Fibroblast of skin of left quadriceps (primary cell): Measurements from ENCODE around the gene MASP1.
"Not testable (repeated sequence)": the region's sequence is repeated elsewhere in the genome, so short reads cannot be mapped to it uniquely, and the experiment has no call there.

Experiments used
- DNase-seq, 2 experiments: peaks; one replicate each; pipeline ENCODE4 v3.0.0-alpha.2; 2013; ENCODE audit warnings: low read depth in 2 of 2

The MASP1 gene

DNA sequence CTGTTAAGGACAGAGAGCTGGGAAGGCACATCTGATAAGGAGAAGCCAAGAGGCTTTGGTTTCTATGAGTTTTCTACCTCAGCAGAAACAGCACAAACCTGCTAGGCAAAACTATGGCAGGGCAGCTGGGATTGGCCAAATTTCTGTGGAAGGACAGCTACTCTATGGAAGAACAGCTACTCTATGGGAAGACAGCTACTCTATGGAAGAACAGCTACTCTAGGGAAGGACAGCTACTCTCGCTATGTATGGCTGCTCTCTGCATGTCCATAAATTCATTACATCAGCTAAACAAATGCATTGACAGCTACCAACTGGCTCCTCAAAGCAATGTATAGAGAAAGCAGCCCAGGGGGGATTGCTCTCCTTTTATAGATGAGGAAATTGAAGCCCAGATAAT is 24.8 kb downstream of the MASP1 start:
- no peak for DNase-seq

DNA sequence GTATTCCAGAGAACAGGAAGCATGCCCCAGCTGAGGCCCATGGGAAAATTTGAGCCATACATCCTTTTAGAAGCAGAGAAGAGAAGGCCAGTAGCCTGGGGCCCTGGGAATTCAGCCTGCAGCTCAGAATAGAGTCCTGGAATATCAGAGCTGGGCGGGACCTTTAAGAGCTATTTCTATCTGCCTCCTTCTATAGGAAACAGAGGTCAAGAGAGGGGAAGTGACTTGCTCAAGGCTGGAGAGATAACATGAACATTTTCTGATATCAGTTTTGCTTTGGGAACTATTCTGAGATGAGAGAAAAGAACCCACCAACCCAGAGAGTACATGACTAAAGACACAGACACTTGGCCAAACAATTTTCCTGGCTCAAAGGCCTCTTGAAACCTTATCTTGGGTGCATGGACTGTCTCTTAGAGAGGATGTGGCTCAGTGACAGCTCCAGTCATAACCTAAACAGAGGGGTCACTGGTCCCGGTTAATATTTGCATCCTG is 26.0 kb downstream of the MASP1 start:
- no peak for DNase-seq

DNA sequence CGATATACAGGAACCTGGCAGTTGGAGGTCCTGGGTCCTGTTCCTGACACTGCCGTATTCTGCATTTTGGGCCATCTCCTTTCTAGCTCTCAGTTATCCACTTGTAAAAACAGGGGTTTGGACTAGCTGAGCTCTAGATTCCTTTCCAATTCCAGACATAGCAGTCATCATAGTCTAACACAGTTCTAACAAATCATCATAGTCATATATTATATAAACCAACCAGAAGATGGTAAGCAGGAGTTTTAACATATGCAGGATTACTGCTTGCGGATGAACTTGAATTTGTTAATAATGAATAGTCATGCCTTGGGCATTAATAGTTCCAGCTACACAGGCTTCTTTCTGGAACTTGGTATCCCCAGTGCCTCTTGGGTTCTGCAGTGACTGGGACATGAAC is 26.6 kb downstream of the MASP1 start:
- peak; percentile 44 to 52 for DNase-seq

DNA sequence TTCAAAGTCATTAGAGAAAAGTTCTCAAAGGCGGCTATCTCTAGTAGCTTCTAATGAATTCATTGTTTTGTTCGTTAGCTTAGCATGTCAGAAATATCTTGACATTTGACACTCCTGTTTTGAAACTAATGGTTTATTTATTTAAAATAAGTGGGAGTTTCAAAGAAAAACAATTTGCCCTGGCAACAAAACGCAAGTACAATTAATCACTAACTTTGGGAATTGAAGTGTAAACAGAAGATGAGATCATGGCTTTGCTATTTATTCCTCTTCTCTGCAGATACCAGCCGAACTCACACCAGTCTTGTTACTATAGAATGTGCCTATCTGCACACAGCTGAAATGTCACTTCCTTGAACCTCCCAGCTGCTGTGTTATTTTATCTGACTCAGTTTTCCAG is 27.5 kb downstream of the MASP1 start:
- DNase-seq, result peak; percentile 56 to 57

DNA sequence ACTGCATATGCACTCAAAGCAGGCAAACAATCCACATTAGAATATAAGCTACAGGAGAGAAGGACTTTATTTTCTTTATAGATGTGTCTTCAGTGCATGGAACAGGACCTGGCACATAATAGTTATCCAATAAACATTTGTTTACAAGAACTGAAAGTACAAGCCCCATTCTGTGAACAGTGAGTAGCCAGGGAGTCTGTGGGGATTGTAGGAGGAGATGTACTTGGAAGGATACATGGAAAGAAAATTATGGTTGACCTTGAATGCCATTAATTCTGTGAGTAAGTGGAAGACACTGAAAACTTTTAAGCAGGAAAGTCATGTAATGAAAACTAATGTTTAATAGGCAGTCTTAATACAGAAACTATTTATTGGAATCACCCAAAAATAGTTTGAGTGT is 28.3 kb downstream of the MASP1 start:
- DNase-seq, result no peak

GRCh38 chr3:187262360-187262759 is 29.2 kb downstream of the MASP1 start:
- DNase-seq, result no peak

- peak; percentile 90 to 91 for DNase-seq
Measured at GRCh38 chr3:187261541-187261969, 30.0 kb downstream of the MASP1 start.

DNA sequence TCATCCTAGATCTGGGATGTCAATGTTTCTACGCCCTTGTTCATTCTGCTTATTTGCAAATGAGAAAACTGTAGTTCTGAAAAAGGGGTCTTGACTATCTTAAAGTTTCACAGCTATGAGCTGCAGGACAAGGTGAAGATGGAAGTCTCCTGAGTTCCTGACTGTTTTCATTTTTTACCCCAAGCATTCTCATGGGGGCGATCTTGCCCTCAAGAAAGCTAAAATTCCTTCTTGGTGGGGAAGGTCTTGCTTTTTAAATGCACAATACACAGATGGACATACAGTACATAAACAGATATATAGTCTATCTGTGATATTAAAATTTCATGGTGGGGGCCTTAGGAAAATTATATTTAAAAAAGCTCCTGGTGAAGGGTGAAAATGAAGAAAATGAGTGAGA is 32.4 kb downstream of the MASP1 start:
- DNase-seq, result no peak

- DNase-seq, result no peak
Measured at GRCh38 chr3:187257992-187258692, 33.4 kb downstream of the MASP1 start.

GRCh38 chr3:187257471-187257870 is 34.1 kb downstream of the MASP1 start:
- DNase-seq, result no peak

DNA sequence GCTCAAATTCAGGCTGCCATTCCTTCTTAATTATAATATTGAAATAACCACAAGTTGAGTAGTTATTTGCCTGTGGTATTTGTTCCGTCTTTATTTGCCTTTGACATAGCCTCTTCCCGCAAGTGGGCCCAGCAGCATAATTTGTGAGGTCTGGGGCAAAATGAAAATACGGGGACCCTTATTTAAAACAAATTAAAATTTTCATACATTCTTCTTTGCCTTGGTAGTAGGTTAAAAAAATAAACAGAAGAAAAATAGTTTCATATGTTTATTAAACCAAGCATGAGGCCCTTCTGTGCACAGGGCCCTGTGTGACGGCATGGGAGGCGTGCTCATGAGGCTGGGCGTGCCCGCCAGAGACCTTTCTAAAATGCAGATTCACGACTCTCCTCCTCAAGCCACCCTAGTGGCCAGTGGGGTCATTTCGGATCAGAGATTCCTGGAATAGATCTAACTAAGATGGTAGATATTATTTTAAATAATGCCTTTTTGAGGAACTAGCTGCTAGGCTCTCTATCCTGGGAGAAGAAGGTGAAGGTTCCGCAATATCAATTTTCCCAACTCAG is 35.4 kb downstream of the MASP1 start:
- no peak for DNase-seq

DNA sequence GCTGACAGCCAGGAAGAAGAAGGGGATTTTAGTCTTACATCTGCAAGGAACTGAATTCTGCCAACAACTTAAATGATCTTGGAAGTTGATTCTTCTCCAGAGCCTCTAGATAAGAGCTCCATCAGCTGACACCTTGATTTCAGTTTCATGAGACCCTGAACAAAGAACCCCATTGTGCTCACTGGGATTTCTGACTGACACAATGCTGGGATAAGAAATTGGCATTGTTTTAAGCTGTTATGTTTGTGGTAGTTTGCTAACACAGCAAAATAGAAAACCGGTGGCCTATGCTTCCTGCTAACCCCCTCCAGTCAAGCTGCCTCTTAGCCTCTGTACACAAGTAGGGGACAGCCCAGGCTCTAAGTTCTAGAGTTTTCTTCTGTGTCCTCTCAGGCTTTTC is 36.2 kb downstream of the MASP1 start:
- DNase-seq, result no peak

DNA sequence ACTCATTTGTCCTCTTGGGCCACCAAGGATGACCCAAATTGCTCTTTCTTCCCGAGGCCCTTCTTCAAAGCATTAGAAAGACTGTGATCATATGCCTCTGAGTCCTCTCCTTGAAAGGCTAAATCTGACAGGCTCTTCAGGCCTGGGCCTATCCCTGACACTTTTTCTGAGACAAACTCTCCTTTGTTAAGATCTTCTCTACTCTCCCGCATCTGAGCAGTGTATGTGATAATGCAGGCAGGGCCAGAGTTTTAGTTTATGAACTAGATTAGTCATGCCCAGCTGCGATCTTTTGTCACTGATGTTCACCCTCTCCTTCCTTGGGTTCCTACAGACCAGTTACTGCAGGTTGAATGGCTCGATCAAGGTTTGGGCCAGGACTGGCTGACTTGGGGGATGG is 39.2 kb downstream of the MASP1 start:
- DNase-seq, result no peak

- DNase-seq, result no peak
Measured at GRCh38 chr3:187251599-187251998, 39.9 kb downstream of the MASP1 start.

- no peak for DNase-seq
Measured at GRCh38 chr3:187247398-187247797, 44.1 kb downstream of the MASP1 start.

GRCh38 chr3:187243933-187244524 is 47.5 kb downstream of the MASP1 start:
- DNase-seq, result no peak

DNA sequence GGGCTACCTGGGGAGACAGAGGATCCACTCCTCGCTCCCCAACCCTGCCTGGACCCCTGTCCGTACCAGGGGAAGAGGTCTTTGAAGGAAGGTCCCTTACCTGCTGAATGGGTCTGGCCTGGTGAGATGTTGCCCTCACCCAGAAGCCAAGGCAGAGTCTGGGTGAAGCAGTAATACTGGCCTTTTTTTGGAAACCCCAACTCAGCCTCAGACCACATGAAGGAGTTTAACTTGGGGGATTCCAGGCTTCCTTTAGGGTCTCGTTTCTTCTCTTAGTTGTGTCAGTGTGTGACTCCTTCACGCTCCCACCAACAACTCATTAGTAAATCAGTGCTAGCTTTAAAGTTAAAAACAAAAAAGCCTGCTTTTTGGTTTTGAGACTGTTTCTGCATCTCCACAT is 48.6 kb downstream of the MASP1 start:
- DNase-seq, result no peak

DNA sequence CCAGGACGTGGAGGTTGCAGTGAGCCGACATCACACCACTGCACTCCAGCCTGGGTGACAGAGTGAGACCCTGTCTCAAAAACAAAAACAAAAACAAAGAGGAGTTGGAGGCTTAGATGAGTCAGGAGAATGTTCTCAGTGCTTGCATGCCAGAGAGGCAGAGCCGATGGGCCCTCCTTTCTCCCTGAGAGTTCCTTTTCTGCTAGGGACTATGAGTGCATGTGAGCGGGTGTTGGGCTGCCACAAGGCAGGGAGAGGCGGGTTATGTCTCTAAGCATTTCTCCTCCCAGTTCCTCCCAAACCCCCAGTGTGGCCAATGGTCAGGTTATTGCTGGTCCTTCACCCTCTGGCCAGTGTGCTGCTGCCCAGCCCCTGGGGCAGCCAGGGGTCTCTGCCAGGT is 49.1 kb downstream of the MASP1 start:
- DNase-seq, result no peak

- DNase-seq, result not testable (repeated sequence)
Measured at GRCh38 chr3:187238835-187239234, 52.7 kb downstream of the MASP1 start.

DNA sequence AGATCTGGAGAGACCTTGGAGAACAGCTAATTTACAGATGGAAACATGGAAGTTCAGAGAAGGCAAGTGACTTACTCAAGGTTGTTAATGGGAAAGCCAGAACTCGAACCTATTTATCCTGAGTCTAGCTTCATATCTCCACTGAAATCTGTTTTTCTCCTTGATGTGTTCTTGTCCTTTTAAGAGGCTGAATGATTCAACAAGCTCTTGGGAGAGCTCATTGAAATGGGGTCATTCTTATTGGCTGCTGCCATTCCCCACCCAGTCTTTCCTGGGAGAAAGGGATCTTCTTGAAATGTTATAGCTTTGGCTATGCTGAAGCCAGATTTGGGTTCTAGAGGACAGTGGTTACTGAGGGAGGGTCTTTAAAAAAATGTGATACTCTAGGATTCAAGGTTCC is 53.3 kb downstream of the MASP1 start:
- no peak for DNase-seq

DNA sequence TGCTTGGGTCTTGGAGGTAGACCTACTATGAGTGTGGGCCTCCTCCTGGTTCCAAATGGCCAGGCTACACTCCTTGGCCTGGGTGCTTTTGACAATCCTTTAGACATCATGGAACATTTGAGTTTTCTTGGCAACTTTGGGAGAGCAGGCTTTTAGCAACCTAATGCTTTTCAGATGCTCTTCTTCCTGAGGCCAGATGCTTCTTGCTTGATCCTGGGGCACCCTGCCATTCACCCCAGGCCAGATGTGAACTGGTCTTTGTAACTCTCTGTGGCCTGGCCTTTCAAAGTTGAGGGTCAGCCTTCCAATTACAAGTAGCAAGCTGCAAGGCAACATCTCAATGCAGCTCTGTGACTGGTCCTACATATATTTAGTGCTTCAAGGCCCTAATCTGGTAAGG is 53.8 kb downstream of the MASP1 start:
- no peak for DNase-seq

- DNase-seq, result no peak
Measured at GRCh38 chr3:187236962-187237361, 54.6 kb downstream of the MASP1 start.

DNA sequence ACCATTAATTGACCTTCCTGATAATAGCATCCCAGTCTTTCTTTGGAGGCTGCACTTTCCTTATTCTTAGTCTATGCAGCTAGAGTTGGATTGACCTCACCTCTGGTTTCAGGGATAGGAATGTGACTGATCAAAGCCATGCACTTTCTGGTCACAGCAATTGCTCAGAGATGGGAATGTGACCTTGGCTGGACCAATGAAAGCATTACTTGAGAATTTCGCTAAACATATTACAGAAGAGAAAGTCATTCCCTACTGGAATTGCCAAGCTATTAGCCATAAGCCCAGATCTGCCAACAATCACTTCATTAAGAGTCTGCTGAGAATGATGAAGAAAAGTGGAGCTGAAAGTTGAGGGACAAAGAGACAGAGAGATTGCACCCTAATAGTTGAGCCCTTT is 61.5 kb downstream of the MASP1 start:
- no peak for DNase-seq
